ENCODE measurements around the gene VWA2. TPM values are rescaled to one million over a fixed set of nuclear protein-coding genes. Genes with fewer than 3 reads are reported as not detected.
A peak's percentile ranks its signal among the peaks of the same experiment; 100 is the strongest.

Gene VWA2
- total RNA-seq, 1 donor from 2014 or later, result not detected

GRCh38 chr10:114295393-114295792 lies 56.3 kb downstream of the VWA2 start:
- no peak for DNase-seq (ENCODE audit: low read depth, low spot score)

- DNase-seq (ENCODE audit: low read depth, low spot score), result no peak
Measured at GRCh38 chr10:114297136-114297705, 58.2 kb downstream of the VWA2 start.

- no peak for DNase-seq (ENCODE audit: low read depth, low spot score)
Measured at GRCh38 chr10:114300036-114300645, 61.1 kb downstream of the VWA2 start.

- DNase-seq (ENCODE audit: low read depth, low spot score), result no peak
Measured at GRCh38 chr10:114301177-114301576, 62.1 kb downstream of the VWA2 start.

- DNase-seq (ENCODE audit: low read depth, low spot score), result no peak
Measured at GRCh38 chr10:114301951-114302710, 63.1 kb downstream of the VWA2 start.

GRCh38 chr10:114303556-114303955 lies 64.5 kb downstream of the VWA2 start:
- no peak for DNase-seq (ENCODE audit: low read depth, low spot score)

GRCh38 chr10:114304017-114304570 lies 65.0 kb downstream of the VWA2 start:
- DNase-seq (ENCODE audit: low read depth, low spot score), result peak; percentile 46

- no peak for DNase-seq (ENCODE audit: low read depth, low spot score)
Measured at GRCh38 chr10:114304571-114305421, 65.7 kb downstream of the VWA2 start.

GRCh38 chr10:114305521-114305925 lies 66.5 kb downstream of the VWA2 start:
- no peak for DNase-seq (ENCODE audit: low read depth, low spot score)

- no peak for DNase-seq (ENCODE audit: low read depth, low spot score)
Measured at GRCh38 chr10:114306116-114306973, 67.3 kb downstream of the VWA2 start.

- DNase-seq (ENCODE audit: low read depth, low spot score), result no peak
Measured at GRCh38 chr10:114307731-114308130, 68.7 kb downstream of the VWA2 start.

GRCh38 chr10:114308531-114309363 lies 69.7 kb downstream of the VWA2 start:
- DNase-seq (ENCODE audit: low read depth, low spot score), result no peak

- no peak for DNase-seq (ENCODE audit: low read depth, low spot score)
Measured at GRCh38 chr10:114309364-114309651, 70.3 kb downstream of the VWA2 start.

- DNase-seq (ENCODE audit: low read depth, low spot score), result no peak
Measured at GRCh38 chr10:114310346-114310745, 71.3 kb downstream of the VWA2 start.

GRCh38 chr10:114311023-114311422 lies 72.0 kb downstream of the VWA2 start:
- no peak for DNase-seq (ENCODE audit: low read depth, low spot score)

GRCh38 chr10:114311496-114312209 lies 72.6 kb downstream of the VWA2 start:
- DNase-seq (ENCODE audit: low read depth, low spot score), result no peak

GRCh38 chr10:114313139-114313538 lies 74.1 kb downstream of the VWA2 start:
- DNase-seq (ENCODE audit: low read depth, low spot score), result no peak

GRCh38 chr10:114313866-114314265 lies 74.8 kb downstream of the VWA2 start:
- no peak for DNase-seq (ENCODE audit: low read depth, low spot score)
